Progenitor cell of endocrine pancreas (in vitro differentiated cells): ENCODE data around the gene PSAPL1. TPM values are rescaled to one million over a fixed set of nuclear protein-coding genes. Genes with fewer than 3 reads are reported as not detected.

Experiments used
- DNase-seq: peaks from one replicate; pipeline ENCODE4 v3.0.0; 2021; ENCODE audit warnings: low spot score; ENCODE audit not compliant: unreplicated experiment
- H3K27ac Mint-ChIP-seq: 2 replicates; pipeline ENCODE4 v1.8.0; 2021; ENCODE audit warnings: mild to moderate bottlenecking, moderate library complexity, mixed read lengths
- H3K27me3 Mint-ChIP-seq: 2 replicates; pipeline ENCODE4 v1.8.0; 2021; ENCODE audit warnings: mixed read lengths
- H3K36me3 Mint-ChIP-seq: 2 replicates; pipeline ENCODE4 v1.8.0; 2022; ENCODE audit warnings: mixed read lengths; ENCODE audit not compliant: insufficient read depth
- H3K4me1 Mint-ChIP-seq: 2 replicates; pipeline ENCODE4 v1.8.0; 2021; ENCODE audit warnings: low read depth, mixed read lengths
- H3K4me3 Mint-ChIP-seq: 2 replicates; pipeline ENCODE4 v1.8.0; 2021; ENCODE audit warnings: low read depth, mild to moderate bottlenecking, moderate library complexity, mixed read lengths
- H3K9me3 Mint-ChIP-seq: 2 replicates; pipeline ENCODE4 v1.8.0; 2021; ENCODE audit warnings: low read depth, mixed read lengths
- CTCF ChIP-seq: fragments of 200-600 bp; sonication (generic); IDR thresholded peaks from one replicate; pipeline ENCODE4 v1.5.0; 2021; ENCODE audit warnings: antibody characterized with exemption, mild to moderate bottlenecking; ENCODE audit not compliant: unreplicated experiment
- total RNA-seq: library from RNA; stranded (reverse); gene quantifications from 2 replicates; pipeline ENCODE4 v1.2.1, GENCODE V29; 2021

Gene PSAPL1
- total RNA-seq, 1 donor from 2014 or later = 0.14 TPM

GRCh38 chr4:7466215-7466614 lies 31.5 kb upstream of the PSAPL1 start:
- peaks cover 2% of the 10 kb centered on the region for H3K4me1 Mint-ChIP-seq
- no peaks in the 10 kb centered on the region for H3K9me3 Mint-ChIP-seq
- no peaks in the 10 kb centered on the region for H3K36me3 Mint-ChIP-seq
- no peak overlapping the region for H3K27ac Mint-ChIP-seq
- DNase-seq = no peak
- H3K27me3 Mint-ChIP-seq = peaks cover 14% of the 10 kb centered on the region
- H3K4me3 Mint-ChIP-seq = no peak overlapping the region
- TF ChIP-seq CTCF = no peak

- no peak overlapping the region for H3K4me3 Mint-ChIP-seq
- H3K27me3 Mint-ChIP-seq = peaks cover 6% of the 10 kb centered on the region
Measured at GRCh38 chr4:7465017-7465416, 30.3 kb upstream of the PSAPL1 start.

GRCh38 chr4:7464259-7464655 lies 29.5 kb upstream of the PSAPL1 start:
- H3K4me1 Mint-ChIP-seq = peaks cover 5% of the 10 kb centered on the region
- no peaks in the 10 kb centered on the region for H3K9me3 Mint-ChIP-seq
- no peaks in the 10 kb centered on the region for H3K36me3 Mint-ChIP-seq
- TF ChIP-seq CTCF = no peak
- peaks cover 6% of the 10 kb centered on the region for H3K27me3 Mint-ChIP-seq
- no peak overlapping the region for H3K4me3 Mint-ChIP-seq
- no peak overlapping the region for H3K27ac Mint-ChIP-seq
- no peak for DNase-seq

More at GRCh38 chr4:7465017-7465416, 30.3 kb upstream of the PSAPL1 start:
- no peak for TF ChIP-seq CTCF
- DNase-seq = no peak
- Mint-ChIP-seq H3K36me3 (no peaks in the 10 kb centered on the region), H3K27ac (no peak overlapping the region), H3K9me3 (no peaks in the 10 kb centered on the region), H3K4me1 (peaks cover 5% of the 10 kb centered on the region)

- Mint-ChIP-seq H3K4me3 (no peak overlapping the region), H3K27me3 (peaks cover 3% of the 10 kb centered on the region), H3K36me3 (no peaks in the 10 kb centered on the region), H3K9me3 (no peaks in the 10 kb centered on the region), H3K27ac (no peak overlapping the region), H3K4me1 (peaks cover 5% of the 10 kb centered on the region)
- no peak for TF ChIP-seq CTCF
- DNase-seq = no peak
Measured at GRCh38 chr4:7463566-7464258, 29.0 kb upstream of the PSAPL1 start.

DNA sequence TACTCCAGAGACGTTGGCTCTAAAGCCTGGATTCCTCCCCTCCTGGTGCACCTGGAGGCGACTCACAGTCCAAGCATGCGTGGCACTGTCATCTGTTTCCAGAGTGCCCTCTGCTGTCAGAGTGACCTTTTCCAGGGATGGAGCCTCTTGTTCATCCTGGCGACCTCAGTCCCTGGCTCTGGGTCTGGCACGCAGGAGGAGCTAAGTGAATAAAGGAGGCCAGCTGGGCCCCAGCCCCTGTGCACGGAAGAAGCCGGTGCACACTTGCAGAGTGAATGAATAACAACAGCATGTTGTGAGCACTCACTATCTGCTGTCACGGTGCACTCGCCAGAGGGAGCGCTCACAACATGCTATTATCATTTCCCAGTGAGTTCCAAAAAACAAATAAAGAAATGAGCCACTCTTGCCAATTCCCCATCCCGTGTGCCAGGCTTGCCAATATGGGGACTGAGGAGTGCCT lies 27.8 kb upstream of the PSAPL1 start:
- Mint-ChIP-seq H3K27ac (no peak overlapping the region), H3K4me3 (no peak overlapping the region), H3K27me3 (no peaks in the 10 kb centered on the region), H3K4me1 (peaks cover 5% of the 10 kb centered on the region), H3K9me3 (no peaks in the 10 kb centered on the region), H3K36me3 (no peaks in the 10 kb centered on the region)
- DNase-seq = no peak
- TF ChIP-seq CTCF = peak; percentile 13
